Liver (tissue), 9 donors: ENCODE measurements around the gene PTPRN2. TPM values are rescaled to one million over a fixed set of nuclear protein-coding genes. Genes with fewer than 3 reads are reported as not detected.

Source experiments
- DNase-seq: peaks from one replicate; pipeline ENCODE4 v3.0.0-alpha.2; 2017; ENCODE audit warnings: low spot score
- H3K27ac ChIP-seq, 2 donors: one replicate each; pipeline ENCODE4 v1.7.0; 2013; ENCODE audit warnings: inconsistent platforms in 2 of 2, low read length in 2 of 2, control low read depth in 1 of 2, low read depth in 1 of 2, mild to moderate bottlenecking in 1 of 2
- H3K27me3 ChIP-seq, 4 donors: one replicate each; pipeline versions ENCODE4 v1.6.1 to v1.7.0; 2013; ENCODE audit warnings: low read length in 3 of 4, inconsistent platforms in 1 of 4, mild to moderate bottlenecking in 1 of 4, moderate library complexity in 1 of 4; ENCODE audit not compliant: control insufficient read depth in 4 of 4, insufficient read depth in 4 of 4
- H3K36me3 ChIP-seq, 4 donors: one replicate each; pipeline versions ENCODE4 v1.6.1 to v1.7.0; 2013; ENCODE audit warnings: low read length in 3 of 4, mild to moderate bottlenecking in 3 of 4, low read depth in 1 of 4, moderate library complexity in 1 of 4; ENCODE audit not compliant: control insufficient read depth in 4 of 4, insufficient read depth in 3 of 4
- H3K4me1 ChIP-seq, 4 donors: one replicate each; pipeline versions ENCODE4 v1.6.1 to v1.7.0; 2013; ENCODE audit warnings: low read length in 3 of 4, mild to moderate bottlenecking in 3 of 4, moderate library complexity in 1 of 4; ENCODE audit not compliant: control insufficient read depth in 4 of 4, insufficient read depth in 4 of 4
- H3K4me3 ChIP-seq, 3 donors: one replicate each; pipeline versions ENCODE4 v1.6.1 to v1.7.0; 2013; ENCODE audit warnings: low read length in 3 of 3, control low read depth in 1 of 3, low read depth in 1 of 3, mild to moderate bottlenecking in 1 of 3
- H3K9ac ChIP-seq, 2 donors: one replicate each; pipeline ENCODE4 v1.7.0; 2013; ENCODE audit warnings: low read length in 2 of 2, mild to moderate bottlenecking in 2 of 2, moderate library complexity in 2 of 2, control low read depth in 1 of 2, low read depth in 1 of 2
- H3K9me3 ChIP-seq, 4 donors: one replicate each; pipeline versions ENCODE4 v1.6.1 to v1.7.0; 2013; ENCODE audit warnings: low read length in 3 of 4; ENCODE audit not compliant: control insufficient read depth in 4 of 4
- CTCF ChIP-seq: fragments of 150-350 bp; IDR thresholded peaks from 2 replicates; pipeline ENCODE4 v1.5.1; 2017; ENCODE audit warnings: improper control_type of control experiment, low read depth, low read length; ENCODE audit not compliant: missing input control
- EGR1 ChIP-seq, 2 donors: IDR thresholded peaks; 2 replicates each; pipeline ENCODE4 v1.6.1; 2016 to 2018; ENCODE audit warnings: antibody characterized with exemption in 2 of 2, low read depth in 2 of 2
- FOXA1 ChIP-seq: IDR thresholded peaks from 2 replicates; pipeline ENCODE4 v1.6.1; 2016; ENCODE audit warnings: antibody characterized with exemption
- FOXA2 ChIP-seq: IDR thresholded peaks from 2 replicates; pipeline ENCODE4 v1.6.1; 2016; ENCODE audit warnings: antibody characterized with exemption
- GABPA ChIP-seq, 2 donors: IDR thresholded peaks in 1 of 2; conservative IDR thresholded peaks in 1 of 2; 2 replicates each; pipeline ENCODE4 v1.6.1; 2016; ENCODE audit warnings: antibody characterized with exemption in 2 of 2, mild to moderate bottlenecking in 1 of 2, moderate library complexity in 1 of 2
- HNF4A ChIP-seq, 2 donors: conservative IDR thresholded peaks; 2 replicates each; pipeline ENCODE4 v1.6.1; 2016; ENCODE audit warnings: antibody characterized with exemption in 2 of 2, mild to moderate bottlenecking in 2 of 2
- HNF4G ChIP-seq: IDR thresholded peaks from 2 replicates; pipeline ENCODE4 v1.6.1; 2016; ENCODE audit warnings: antibody characterized with exemption
- JUND ChIP-seq, 2 donors: IDR thresholded peaks; 2 replicates each; pipeline ENCODE4 v1.6.1; 2016; ENCODE audit warnings: antibody characterized with exemption in 2 of 2
- MAX ChIP-seq: IDR thresholded peaks from 2 replicates; pipeline ENCODE4 v1.6.1; 2016; ENCODE audit warnings: antibody characterized with exemption
- NR2F2 ChIP-seq: IDR thresholded peaks from 2 replicates; pipeline ENCODE4 v1.6.1; 2016; ENCODE audit warnings: antibody characterized with exemption
- RAD21 ChIP-seq, 2 donors: IDR thresholded peaks; 2 replicates each; pipeline ENCODE4 v1.6.1; 2016; ENCODE audit warnings: antibody characterized with exemption in 2 of 2, mild to moderate bottlenecking in 2 of 2
- RXRA ChIP-seq, 2 donors: IDR thresholded peaks; 2 replicates each; pipeline ENCODE4 v1.6.1; 2017 to 2018; ENCODE audit warnings: antibody characterized with exemption in 2 of 2, mild to moderate bottlenecking in 1 of 2
- SP1 ChIP-seq: IDR thresholded peaks from 2 replicates; pipeline ENCODE4 v1.6.1; 2018; ENCODE audit warnings: antibody characterized with exemption, mild to moderate bottlenecking
- TAF1 ChIP-seq: conservative IDR thresholded peaks from 2 replicates; pipeline ENCODE4 v1.6.1; 2016; ENCODE audit warnings: antibody characterized with exemption, mild to moderate bottlenecking
- YY1 ChIP-seq: IDR thresholded peaks from 2 replicates; pipeline ENCODE4 v1.6.1; 2016; ENCODE audit warnings: antibody characterized with exemption, mild to moderate bottlenecking
- polyA plus RNA-seq, 2 donors: library from polyadenylated mRNA; stranded (reverse) in 1 of 2; unstranded in 1 of 2; fragments of 200-250 nt in 1 of 2; fragments of >200 nt in 1 of 2; fragmentation: Nextera tagmentation in 1 of 2; extraction: Ambion mirVana in 1 of 2; gene quantifications; one replicate each; pipeline versions ENCODE4 v1.2.1 to v1.2.3, GENCODE V29; 2013 to 2015
- total RNA-seq, 2 donors: library from RNA; depleted of rRNA; stranded (reverse); fragments of >200 nt; gene quantifications; one replicate each; pipeline ENCODE4 v1.2.3, GENCODE V29; 2014
- TF ChIP-seq, protein P1 (sequence below): IDR thresholded peaks from 2 replicates; pipeline ENCODE4 v1.6.1; 2016; ENCODE audit warnings: antibody characterized with exemption, mild to moderate bottlenecking
- TF ChIP-seq, protein P2 (sequence below): IDR thresholded peaks from 2 replicates; pipeline ENCODE4 v1.6.1; 2016; ENCODE audit warnings: antibody characterized with exemption
- TF ChIP-seq, protein P3 (sequence below): IDR thresholded peaks from 2 replicates; pipeline ENCODE4 v1.6.1; 2016; ENCODE audit warnings: antibody characterized with exemption
- donor health status: healthy.
- donor health status: healthy.
- donor health status: healthy.
- donor health status: healthy.
- donor health status: healthy.

PTPRN2 gene
- total and polyA plus RNA-seq, 4 donors: 0.75 to 1.9 (median 1.1) TPM

- TF ChIP-seq, protein P1, sequence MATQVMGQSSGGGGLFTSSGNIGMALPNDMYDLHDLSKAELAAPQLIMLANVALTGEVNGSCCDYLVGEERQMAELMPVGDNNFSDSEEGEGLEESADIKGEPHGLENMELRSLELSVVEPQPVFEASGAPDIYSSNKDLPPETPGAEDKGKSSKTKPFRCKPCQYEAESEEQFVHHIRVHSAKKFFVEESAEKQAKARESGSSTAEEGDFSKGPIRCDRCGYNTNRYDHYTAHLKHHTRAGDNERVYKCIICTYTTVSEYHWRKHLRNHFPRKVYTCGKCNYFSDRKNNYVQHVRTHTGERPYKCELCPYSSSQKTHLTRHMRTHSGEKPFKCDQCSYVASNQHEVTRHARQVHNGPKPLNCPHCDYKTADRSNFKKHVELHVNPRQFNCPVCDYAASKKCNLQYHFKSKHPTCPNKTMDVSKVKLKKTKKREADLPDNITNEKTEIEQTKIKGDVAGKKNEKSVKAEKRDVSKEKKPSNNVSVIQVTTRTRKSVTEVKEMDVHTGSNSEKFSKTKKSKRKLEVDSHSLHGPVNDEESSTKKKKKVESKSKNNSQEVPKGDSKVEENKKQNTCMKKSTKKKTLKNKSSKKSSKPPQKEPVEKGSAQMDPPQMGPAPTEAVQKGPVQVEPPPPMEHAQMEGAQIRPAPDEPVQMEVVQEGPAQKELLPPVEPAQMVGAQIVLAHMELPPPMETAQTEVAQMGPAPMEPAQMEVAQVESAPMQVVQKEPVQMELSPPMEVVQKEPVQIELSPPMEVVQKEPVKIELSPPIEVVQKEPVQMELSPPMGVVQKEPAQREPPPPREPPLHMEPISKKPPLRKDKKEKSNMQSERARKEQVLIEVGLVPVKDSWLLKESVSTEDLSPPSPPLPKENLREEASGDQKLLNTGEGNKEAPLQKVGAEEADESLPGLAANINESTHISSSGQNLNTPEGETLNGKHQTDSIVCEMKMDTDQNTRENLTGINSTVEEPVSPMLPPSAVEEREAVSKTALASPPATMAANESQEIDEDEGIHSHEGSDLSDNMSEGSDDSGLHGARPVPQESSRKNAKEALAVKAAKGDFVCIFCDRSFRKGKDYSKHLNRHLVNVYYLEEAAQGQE: no peak
- no peak for TF ChIP-seq YY1
- no peak for TF ChIP-seq RAD21 (IDR thresholded peaks at IDR 0.05)
- no peak for TF ChIP-seq JUND (IDR thresholded peaks at IDR 0.05)
- TF ChIP-seq, protein P2, sequence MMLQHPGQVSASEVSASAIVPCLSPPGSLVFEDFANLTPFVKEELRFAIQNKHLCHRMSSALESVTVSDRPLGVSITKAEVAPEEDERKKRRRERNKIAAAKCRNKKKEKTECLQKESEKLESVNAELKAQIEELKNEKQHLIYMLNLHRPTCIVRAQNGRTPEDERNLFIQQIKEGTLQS: no peak
- no peak for TF ChIP-seq FOXA1
- TF ChIP-seq HNF4A (conservative IDR thresholded peaks at IDR 0.05): no peak
- TF ChIP-seq, protein P3, sequence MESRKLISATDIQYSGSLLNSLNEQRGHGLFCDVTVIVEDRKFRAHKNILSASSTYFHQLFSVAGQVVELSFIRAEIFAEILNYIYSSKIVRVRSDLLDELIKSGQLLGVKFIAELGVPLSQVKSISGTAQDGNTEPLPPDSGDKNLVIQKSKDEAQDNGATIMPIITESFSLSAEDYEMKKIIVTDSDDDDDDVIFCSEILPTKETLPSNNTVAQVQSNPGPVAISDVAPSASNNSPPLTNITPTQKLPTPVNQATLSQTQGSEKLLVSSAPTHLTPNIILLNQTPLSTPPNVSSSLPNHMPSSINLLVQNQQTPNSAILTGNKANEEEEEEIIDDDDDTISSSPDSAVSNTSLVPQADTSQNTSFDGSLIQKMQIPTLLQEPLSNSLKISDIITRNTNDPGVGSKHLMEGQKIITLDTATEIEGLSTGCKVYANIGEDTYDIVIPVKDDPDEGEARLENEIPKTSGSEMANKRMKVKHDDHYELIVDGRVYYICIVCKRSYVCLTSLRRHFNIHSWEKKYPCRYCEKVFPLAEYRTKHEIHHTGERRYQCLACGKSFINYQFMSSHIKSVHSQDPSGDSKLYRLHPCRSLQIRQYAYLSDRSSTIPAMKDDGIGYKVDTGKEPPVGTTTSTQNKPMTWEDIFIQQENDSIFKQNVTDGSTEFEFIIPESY: no peak
Observed at GRCh38 chr7:157767506-157768197, 820.0 kb downstream of the PTPRN2 start (continued).

GRCh38 chr7:157766098-157766497 lies 821.5 kb downstream of the PTPRN2 start:
- Histone ChIP-seq H3K36me3 (no peaks in the 10 kb centered on the region), H3K4me1 (no peaks in the 10 kb centered on the region), H3K27ac (no peak overlapping the region), H3K9ac (no peak overlapping the region), H3K27me3 (no peaks in the 10 kb centered on the region), H3K4me3 (no peak overlapping the region), H3K9me3 (peaks cover 2 to 14% (median 11%) of the 10 kb centered on the region in 4 donors)
- no peak for DNase-seq
- no peak for TF ChIP-seq FOXA1
- TF ChIP-seq MAX: no peak
- TF ChIP-seq HNF4A (conservative IDR thresholded peaks at IDR 0.05): no peak
- no peak for TF ChIP-seq CTCF
- TF ChIP-seq GABPA (IDR thresholded peaks at IDR 0.05 in 1 of 2, conservative IDR thresholded peaks at IDR 0.05 in 1 of 2): no peak
- TF ChIP-seq, protein P2: no peak
- no peak for TF ChIP-seq RAD21 (IDR thresholded peaks at IDR 0.05)
- TF ChIP-seq HNF4G: no peak
- TF ChIP-seq, protein P3: no peak
- TF ChIP-seq, protein P1: no peak
- TF ChIP-seq FOXA2: no peak
- TF ChIP-seq SP1: no peak
- no peak for TF ChIP-seq TAF1
- no peak for TF ChIP-seq NR2F2
- no peak for TF ChIP-seq RXRA (IDR thresholded peaks at IDR 0.05)
- TF ChIP-seq YY1: no peak
- no peak for TF ChIP-seq EGR1 (IDR thresholded peaks at IDR 0.05; ENCODE audit: low read depth in 2 of 2)
- no peak for TF ChIP-seq JUND (IDR thresholded peaks at IDR 0.05)
